UCSD-AML1 (cell line): Measurements from ENCODE around the gene SLC25A26.
A peak's percentile ranks its signal among the peaks of the same experiment; 100 is the strongest.

Experiments used
- DNase-seq: peaks from one replicate; lab custom pipeline; 2025; ENCODE audit not compliant: unreplicated experiment; lab: John Stamatoyannopoulos, UW

The SLC25A26 gene

DNA sequence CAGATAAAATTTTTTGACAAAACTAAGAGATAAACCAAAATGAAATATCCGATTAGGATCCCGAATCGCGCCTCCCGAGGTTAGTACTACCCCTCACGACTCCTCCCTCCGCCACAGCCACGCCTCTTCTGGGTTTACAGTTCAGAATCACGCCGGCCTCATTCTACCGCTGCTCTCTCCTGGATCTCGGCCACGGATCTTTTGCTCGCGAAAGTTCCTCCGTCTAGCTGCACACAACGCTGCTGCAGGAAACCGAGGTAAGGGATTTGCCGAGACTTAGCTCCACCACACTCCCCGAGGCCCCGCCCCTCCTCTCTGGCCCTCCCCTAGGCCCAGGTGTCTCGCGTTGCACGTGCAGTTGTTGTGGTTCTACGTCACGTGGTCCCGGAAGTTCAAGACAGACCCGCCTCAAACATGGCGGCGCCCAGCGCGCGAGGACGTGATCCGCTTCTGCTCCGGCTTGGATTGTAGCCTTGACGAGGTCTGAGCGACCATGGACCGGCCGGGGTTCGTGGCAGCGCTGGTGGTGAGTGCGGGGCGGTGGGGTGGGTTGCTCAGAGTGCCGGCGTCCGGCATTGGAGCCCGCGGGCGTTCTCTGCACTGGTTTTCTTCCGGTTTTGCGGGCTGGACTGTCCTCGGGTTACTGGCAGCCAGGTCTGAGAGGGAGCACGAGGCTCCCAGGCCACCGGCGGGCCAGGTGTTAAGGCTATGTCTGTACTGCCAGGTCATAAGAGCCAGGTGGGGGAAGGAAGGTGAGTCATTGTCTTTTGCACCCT is at the start of gene SLC25A26:
SLC25A26 (plus strand) TSS at position 400 of the 776 bp plus-strand sequence; CDS start at position 494, 94 bp downstream.
- peak; percentile 92 for DNase-seq

- no peak for DNase-seq
Observed at GRCh38 chr3:66172394-66172793, 48.4 kb upstream of the SLC25A26 start.

- no peak for DNase-seq
Observed at GRCh38 chr3:66177026-66177425, 43.8 kb upstream of the SLC25A26 start.

DNA sequence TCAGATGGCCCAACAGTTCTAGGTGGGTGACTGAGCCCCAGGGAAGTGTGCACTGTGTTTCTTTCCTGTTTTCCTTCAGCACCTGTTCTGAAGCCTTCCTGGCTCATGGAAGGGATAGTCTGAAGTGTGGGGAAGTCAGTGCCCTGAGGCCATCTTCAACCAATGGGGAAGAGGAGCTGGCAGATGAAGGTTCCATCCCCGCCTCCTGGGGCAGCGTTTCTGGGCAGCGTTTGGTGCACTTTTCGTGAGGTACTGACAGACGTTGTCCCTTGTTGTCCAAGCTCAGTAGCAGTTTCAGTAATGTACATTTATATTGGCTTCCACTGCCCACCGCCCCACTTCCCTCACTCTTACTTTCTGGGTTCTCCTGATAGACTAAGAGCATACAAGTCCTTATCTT is 42.6 kb upstream of the SLC25A26 start:
- DNase-seq = no peak

- no peak for DNase-seq
Observed at GRCh38 chr3:66179793-66180192, 41.0 kb upstream of the SLC25A26 start.

- DNase-seq = no peak
Observed at GRCh38 chr3:66181764-66182163, 39.0 kb upstream of the SLC25A26 start.

GRCh38 chr3:66182246-66182645 is 38.6 kb upstream of the SLC25A26 start:
- no peak for DNase-seq

DNA sequence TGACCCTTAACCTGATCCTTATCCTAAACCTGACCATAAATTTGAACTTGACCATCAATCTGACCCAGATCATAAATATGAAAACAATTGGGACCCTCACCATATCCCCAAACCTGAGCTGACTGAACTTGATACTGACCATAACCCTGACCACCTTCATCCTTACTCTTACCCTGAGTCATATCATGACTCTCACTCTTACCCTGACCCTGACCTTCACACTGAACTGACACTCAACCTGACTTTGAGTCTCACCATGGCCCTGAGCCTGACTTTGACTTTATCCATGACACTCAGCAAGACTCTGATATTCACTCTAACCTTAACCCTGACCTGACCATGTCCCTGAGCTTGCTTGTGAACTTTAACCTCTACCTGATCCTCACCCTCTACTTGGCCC is 34.3 kb upstream of the SLC25A26 start:
- no peak for DNase-seq

- DNase-seq = no peak
Observed at GRCh38 chr3:66195347-66195783, 25.4 kb upstream of the SLC25A26 start.

GRCh38 chr3:66196633-66197032 is 24.2 kb upstream of the SLC25A26 start:
- DNase-seq = no peak

- no peak for DNase-seq
Observed at GRCh38 chr3:66198437-66199088, 22.2 kb upstream of the SLC25A26 start.

DNA sequence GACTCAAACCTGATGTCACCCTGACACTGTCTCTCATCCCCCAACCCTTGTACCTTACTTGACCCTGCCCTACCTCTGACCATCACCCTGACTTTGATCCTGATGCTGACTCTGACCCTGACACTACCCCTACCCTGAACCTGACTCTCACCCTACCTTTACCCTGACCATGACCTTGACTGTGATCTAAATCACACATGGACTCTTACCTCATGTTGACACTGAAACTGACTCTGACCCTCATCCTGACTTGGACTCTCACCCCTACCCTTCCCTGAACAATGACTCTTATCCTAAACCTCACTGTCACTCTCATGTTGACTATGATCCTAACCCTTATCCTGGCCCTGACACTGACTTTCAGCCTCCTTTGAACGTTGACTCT is 21.7 kb upstream of the SLC25A26 start:
- no peak for DNase-seq

GRCh38 chr3:66200147-66200546 is 20.7 kb upstream of the SLC25A26 start:
- DNase-seq = no peak

- DNase-seq = no peak
Observed at GRCh38 chr3:66200786-66201185, 20.0 kb upstream of the SLC25A26 start.

GRCh38 chr3:66203275-66203674 is 17.5 kb upstream of the SLC25A26 start:
- no peak for DNase-seq

DNA sequence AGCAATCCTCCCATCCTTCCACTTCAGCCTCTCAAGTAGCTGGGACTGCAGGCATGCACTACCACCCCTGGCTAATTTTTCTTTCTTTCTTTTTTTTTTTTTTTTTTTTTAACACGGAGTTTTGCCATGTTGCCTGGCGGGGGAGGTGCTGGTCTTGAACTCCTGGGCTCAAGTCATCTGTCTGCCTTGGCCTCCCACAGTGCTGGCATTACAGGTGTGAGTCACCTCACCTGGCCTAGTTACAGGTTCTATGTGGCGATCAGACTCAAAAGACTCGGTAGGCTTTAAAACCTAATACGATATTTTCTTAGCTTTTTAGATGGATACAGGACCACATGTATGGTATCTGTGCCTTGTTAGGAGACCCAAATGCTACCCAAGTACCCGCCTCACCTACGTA is 14.0 kb upstream of the SLC25A26 start:
- DNase-seq = no peak

DNA sequence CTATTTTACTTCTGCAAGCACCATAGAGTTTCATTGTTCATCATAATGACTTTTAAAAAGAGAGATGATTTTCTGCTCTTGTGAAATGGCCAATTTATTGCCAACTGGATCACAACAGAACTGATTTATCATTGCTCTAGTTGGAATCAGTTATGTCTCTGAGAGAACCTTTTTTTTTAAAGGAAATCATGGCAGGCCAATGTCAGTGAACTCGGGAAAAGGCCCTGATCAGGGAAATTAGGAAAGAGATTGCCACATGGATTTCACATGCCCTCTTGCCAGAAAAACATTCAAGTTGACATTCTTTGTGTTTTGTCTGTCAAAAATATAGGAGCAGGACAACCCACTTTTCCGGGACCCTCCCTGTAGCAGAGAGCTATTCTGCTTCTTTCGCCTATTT is 12.6 kb upstream of the SLC25A26 start:
- DNase-seq = no peak

DNA sequence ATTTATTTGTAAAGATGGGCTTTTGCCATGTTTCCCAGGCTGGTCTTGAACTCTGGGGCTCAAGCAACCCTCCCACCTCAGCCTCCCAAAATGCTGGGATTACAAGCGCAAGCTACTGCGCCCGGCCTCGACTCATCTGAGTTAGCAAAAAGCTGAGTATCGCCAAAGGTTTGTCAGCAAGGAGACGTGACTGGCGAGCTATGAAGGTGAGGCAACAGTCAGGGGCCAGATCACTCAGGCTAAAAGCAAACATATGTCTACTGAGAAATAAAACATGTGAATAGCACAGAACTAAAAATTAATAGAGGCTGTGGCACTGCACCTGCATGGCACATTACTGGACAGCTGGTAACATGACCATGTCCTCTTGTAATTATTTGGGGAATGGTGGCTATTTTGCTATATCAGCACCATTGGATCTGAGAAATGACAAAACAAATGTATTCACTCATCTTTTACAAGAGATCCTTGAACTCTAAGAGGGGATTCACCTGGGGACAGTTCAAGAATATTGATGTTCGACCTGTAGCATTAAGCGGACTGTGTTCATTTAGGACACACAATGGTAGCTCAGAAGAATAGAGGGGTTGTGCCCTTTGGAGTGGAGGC is 10.0 kb upstream of the SLC25A26 start:
- DNase-seq = no peak

GRCh38 chr3:66211779-66212178 is 9.0 kb upstream of the SLC25A26 start:
- no peak for DNase-seq

- DNase-seq = no peak
Observed at GRCh38 chr3:66215106-66215505, 5.7 kb upstream of the SLC25A26 start.

DNA sequence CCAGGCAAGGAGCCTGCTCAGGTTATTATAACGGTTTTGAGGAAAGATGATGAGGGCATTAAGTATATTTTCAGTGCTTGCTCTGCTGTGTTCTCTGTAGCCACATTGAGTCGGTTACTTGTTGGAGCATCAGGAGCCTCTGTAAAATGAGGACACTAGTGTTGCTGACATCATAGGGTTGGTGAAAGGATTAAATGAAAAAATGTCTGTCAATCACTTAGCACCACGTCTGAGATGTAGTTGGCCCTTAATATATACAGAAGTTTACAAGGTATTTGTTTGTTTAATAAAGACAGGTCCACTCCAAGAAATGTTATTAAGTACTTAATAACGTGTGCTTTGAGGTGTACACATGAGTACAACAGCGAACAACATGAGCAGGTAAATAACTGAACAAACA is 735 bp upstream of the SLC25A26 start:
- DNase-seq = no peak

DNA sequence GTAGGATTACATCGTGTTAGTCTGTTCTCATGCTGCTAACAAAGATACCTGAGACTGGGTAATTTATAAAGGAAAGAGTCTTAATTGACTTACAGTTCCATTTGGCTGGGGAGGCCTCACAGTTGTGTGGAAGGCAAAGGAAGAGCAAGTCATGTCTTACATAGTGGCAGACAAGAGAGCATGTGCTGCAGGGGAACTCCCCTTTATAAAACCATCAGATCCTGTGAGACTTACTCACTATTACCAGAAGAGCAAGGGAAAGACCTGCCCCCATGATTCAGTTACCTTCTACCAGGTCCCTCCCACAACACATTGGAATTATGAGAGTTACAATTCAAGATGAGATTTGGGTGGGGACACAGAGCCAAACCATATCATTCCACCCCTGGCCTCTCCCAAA is 3.4 kb downstream of the SLC25A26 start:
- DNase-seq = no peak
